ENCODE results near the gene ZDHHC14.

GRCh38 chr6:157456524-157456829, 75.5 kb downstream of the ZDHHC14 start:
- TF ChIP-seq CREB1 (IDR thresholded peaks at IDR 0.05; ENCODE audit: low read depth) = no peak
- TF ChIP-seq EP300 (IDR thresholded peaks at IDR 0.05; ENCODE audit: borderline replicate concordance) = no peak
- TF ChIP-seq REST (IDR thresholded peaks at IDR 0.05; ENCODE audit: low read depth) = no peak
- TF ChIP-seq MAX (IDR thresholded peaks at IDR 0.05) = no peak
- TF ChIP-seq TCF12 (IDR thresholded peaks at IDR 0.05; ENCODE audit: low read depth) = no peak
- no peak for TF ChIP-seq FOXM1 (IDR thresholded peaks at IDR 0.05; ENCODE audit: borderline replicate concordance, low read depth)
- TF ChIP-seq YY1 (IDR thresholded peaks at IDR 0.05; ENCODE audit: low read depth) = no peak
- TF ChIP-seq RAD21 (IDR thresholded peaks at IDR 0.05; ENCODE audit: low read depth) = no peak
- no peak for TF ChIP-seq CEBPB (IDR thresholded peaks at IDR 0.05)
- no peak for TF ChIP-seq TEAD4 (IDR thresholded peaks at IDR 0.05)
- no peak for TF ChIP-seq EGR1 (IDR thresholded peaks at IDR 0.05)
